Left forelimb (tissue), 1 donor: ENCODE results near the gene CD81.

Experiments used
- DNase-seq: peaks from one replicate; pipeline ENCODE4 v3.0.0-alpha.2; 2018; ENCODE audit warnings: low spot score

Gene CD81

GRCh38 chr11:2406451-2406850 is 29.3 kb downstream of the CD81 start:
- no peak for DNase-seq

GRCh38 chr11:2406878-2407410 is 29.8 kb downstream of the CD81 start:
- DNase-seq, result no peak

GRCh38 chr11:2408671-2409070 is 31.6 kb downstream of the CD81 start:
- DNase-seq, result no peak

- DNase-seq, result no peak
Observed at GRCh38 chr11:2409126-2409525, 32.0 kb downstream of the CD81 start.

- no peak for DNase-seq
Observed at GRCh38 chr11:2409611-2410468, 32.7 kb downstream of the CD81 start.

GRCh38 chr11:2410616-2411015 is 33.5 kb downstream of the CD81 start:
- DNase-seq, result no peak

GRCh38 chr11:2411446-2412305 is 34.6 kb downstream of the CD81 start:
- DNase-seq, result no peak

- no peak for DNase-seq
Observed at GRCh38 chr11:2412323-2412722, 35.2 kb downstream of the CD81 start.

- no peak for DNase-seq
Observed at GRCh38 chr11:2413742-2414579, 36.9 kb downstream of the CD81 start.

GRCh38 chr11:2414616-2415015 is 37.5 kb downstream of the CD81 start:
- DNase-seq, result no peak

- DNase-seq, result no peak
Observed at GRCh38 chr11:2415171-2415570, 38.1 kb downstream of the CD81 start.

GRCh38 chr11:2415601-2416380 is 38.7 kb downstream of the CD81 start:
- no peak for DNase-seq

- DNase-seq, result no peak
Observed at GRCh38 chr11:2416765-2417164, 39.7 kb downstream of the CD81 start.

GRCh38 chr11:2417856-2418692 is 41.0 kb downstream of the CD81 start:
- DNase-seq, result no peak

- no peak for DNase-seq
Observed at GRCh38 chr11:2418693-2419360, 41.7 kb downstream of the CD81 start.

- DNase-seq, result peak; percentile 84
Observed at GRCh38 chr11:2419638-2420501, 42.8 kb downstream of the CD81 start.

- peak; percentile 86 for DNase-seq
Observed at GRCh38 chr11:2420502-2421225, 43.6 kb downstream of the CD81 start.
